Measurements from ENCODE around the gene STT3B. TPM values are rescaled to one million over a fixed set of nuclear protein-coding genes. Genes with fewer than 3 reads are reported as not detected.

STT3B gene
- total RNA-seq, 2 experiments from 2014 or later = 113 to 115 TPM

DNA sequence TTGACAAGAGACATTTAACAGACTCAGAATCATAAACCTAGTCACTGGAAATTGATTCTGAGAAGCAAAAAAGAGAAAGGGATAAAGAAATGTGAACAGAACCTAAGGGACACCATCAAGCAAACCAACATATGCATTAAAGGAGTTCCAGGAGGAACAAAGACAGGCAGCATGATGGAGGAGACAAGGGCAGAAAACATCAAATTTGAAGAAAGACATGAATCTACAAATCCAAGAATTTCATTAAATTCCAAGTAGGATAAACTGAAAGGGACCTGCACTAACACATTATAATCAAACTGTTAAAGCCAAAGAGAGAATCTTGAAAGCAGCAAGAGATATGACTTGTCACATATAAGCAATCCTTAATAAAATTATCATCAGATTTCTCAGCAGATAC, 122.3 kb downstream of the STT3B start:
- Mint-ChIP-seq H3K4me1 (no peaks in the 10 kb centered on the region), H3K4me3 (no peak overlapping the region), H3K27me3 (no peaks in the 10 kb centered on the region), H3K36me3 (peaks cover 25% of the 10 kb centered on the region), H3K27ac (no peak overlapping the region), H3K9me3 (peaks cover 79% of the 10 kb centered on the region)
- DNase-seq = no peak

GRCh38 chr3:31659246-31659645, 126.5 kb downstream of the STT3B start:
- no peak for DNase-seq
- Mint-ChIP-seq H3K4me3 (no peak overlapping the region), H3K9me3 (peaks cover 47% of the 10 kb centered on the region), H3K27ac (no peak overlapping the region), H3K27me3 (no peaks in the 10 kb centered on the region), H3K36me3 (peaks cover 14% of the 10 kb centered on the region), H3K4me1 (no peaks in the 10 kb centered on the region)

- Mint-ChIP-seq H3K27ac (no peak overlapping the region), H3K27me3 (no peaks in the 10 kb centered on the region), H3K9me3 (peaks cover 29% of the 10 kb centered on the region), H3K36me3 (peaks cover 7% of the 10 kb centered on the region), H3K4me3 (no peak overlapping the region), H3K4me1 (no peaks in the 10 kb centered on the region)
- no peak for DNase-seq
Observed at GRCh38 chr3:31661286-31661685, 128.6 kb downstream of the STT3B start.

DNA sequence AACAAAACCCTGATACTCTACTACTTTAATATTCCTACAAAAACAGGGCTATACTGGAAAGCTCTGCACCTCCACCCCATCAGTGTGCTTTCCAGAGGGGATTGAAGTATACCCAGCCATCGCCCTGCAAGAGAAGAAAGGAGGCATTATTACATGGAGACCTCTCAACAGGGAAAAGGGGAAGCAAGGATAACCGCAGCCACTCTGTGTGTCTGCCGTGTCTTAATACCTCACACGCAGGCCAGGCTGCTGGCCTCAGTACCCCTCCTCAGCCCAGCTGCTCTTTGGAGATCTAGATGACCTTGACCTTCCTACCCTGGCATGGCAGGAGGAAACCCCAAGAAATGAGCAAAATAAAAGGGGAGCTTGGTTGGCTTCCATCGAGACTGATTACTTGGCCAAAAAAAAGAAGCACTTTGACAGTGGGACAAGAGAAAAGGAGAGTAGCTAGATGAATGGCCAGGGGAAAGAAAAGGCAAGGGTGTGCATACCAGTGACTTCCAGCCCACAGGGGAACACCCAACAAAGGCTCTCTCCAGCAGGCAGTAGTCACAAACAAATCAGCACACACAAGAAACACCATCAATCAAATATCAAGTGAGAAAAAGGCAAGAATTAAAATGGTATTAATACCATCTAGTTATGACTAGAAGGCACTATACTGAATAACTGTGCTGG, 129.4 kb downstream of the STT3B start:
- no peak overlapping the region for H3K27ac Mint-ChIP-seq
- no peak for DNase-seq
- H3K4me1 Mint-ChIP-seq = no peaks in the 10 kb centered on the region
- H3K4me3 Mint-ChIP-seq = no peak overlapping the region
- H3K27me3 Mint-ChIP-seq = no peaks in the 10 kb centered on the region
- H3K36me3 Mint-ChIP-seq = peaks cover 7% of the 10 kb centered on the region
- H3K9me3 Mint-ChIP-seq = peaks cover 22% of the 10 kb centered on the region

DNA sequence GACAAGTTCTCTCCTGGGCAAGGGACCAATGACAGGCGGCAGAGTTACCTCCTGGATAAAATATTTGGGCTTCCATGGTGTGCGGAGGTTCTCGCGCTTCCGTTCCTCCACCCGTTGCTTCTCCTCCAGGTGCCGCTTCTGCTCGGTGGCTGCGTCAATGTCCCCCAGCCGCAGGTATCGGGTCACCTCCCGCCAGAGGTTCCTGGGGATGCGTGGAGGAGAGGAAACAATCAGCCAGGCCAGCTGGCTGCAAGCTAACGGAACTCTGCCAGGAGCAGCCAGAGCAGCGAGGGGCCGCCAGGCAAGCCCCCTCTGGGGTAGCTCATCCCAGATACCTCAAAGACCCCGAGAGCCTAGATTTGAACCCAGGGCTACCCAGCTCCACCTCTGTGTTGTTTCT, 131.3 kb downstream of the STT3B start:
- H3K36me3 Mint-ChIP-seq = peaks cover 5% of the 10 kb centered on the region
- no peaks in the 10 kb centered on the region for H3K4me1 Mint-ChIP-seq
- H3K27me3 Mint-ChIP-seq = no peaks in the 10 kb centered on the region
- DNase-seq = no peak
- no peak overlapping the region for H3K27ac Mint-ChIP-seq
- H3K4me3 Mint-ChIP-seq = no peak overlapping the region
- H3K9me3 Mint-ChIP-seq = peaks cover 4% of the 10 kb centered on the region

DNA sequence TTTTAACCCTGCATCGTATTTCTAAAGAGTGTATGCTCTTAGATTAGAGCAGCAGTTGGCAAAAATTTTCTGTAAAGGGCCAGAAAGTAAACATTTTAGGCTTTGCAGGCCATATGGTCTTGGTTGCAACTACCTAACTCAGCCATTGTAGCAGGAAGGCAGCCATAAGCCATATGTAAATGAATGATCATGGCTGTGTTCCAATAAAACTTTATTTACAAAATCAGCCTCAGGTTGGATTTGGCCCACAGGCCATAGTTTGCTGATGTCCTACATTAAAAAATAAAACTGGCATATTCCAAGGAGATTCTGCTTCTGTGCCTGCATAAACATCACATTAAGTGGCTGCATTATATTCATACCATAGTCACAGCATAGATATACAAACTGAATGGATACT, 134.9 kb downstream of the STT3B start:
- H3K27ac Mint-ChIP-seq = no peak overlapping the region
- no peaks in the 10 kb centered on the region for H3K27me3 Mint-ChIP-seq
- DNase-seq = no peak
- no peak overlapping the region for H3K4me3 Mint-ChIP-seq
- no peaks in the 10 kb centered on the region for H3K4me1 Mint-ChIP-seq
- no peaks in the 10 kb centered on the region for H3K9me3 Mint-ChIP-seq
- H3K36me3 Mint-ChIP-seq = no peaks in the 10 kb centered on the region

DNA sequence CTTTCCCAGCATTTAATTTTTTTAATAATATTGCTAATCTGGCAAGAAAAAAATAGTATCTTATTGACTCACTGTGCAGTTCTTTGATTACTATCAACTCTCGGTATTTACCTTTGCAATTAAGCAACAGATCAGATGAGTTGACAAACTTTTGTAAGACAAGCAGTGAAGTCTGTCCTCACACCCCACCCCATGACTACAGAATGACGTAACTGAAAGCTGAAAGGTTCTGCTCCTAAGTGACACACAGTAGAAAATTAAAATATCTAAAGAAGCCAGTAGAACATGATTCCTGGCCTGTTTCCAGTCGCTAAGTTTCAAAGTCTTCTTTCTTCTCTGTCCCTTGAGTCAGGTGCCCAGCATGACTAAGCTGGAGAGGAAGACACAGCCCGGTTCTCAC, 135.5 kb downstream of the STT3B start:
- Mint-ChIP-seq H3K27me3 (no peaks in the 10 kb centered on the region), H3K4me1 (no peaks in the 10 kb centered on the region), H3K4me3 (no peak overlapping the region), H3K36me3 (no peaks in the 10 kb centered on the region), H3K27ac (no peak overlapping the region), H3K9me3 (no peaks in the 10 kb centered on the region)
- no peak for DNase-seq

DNA sequence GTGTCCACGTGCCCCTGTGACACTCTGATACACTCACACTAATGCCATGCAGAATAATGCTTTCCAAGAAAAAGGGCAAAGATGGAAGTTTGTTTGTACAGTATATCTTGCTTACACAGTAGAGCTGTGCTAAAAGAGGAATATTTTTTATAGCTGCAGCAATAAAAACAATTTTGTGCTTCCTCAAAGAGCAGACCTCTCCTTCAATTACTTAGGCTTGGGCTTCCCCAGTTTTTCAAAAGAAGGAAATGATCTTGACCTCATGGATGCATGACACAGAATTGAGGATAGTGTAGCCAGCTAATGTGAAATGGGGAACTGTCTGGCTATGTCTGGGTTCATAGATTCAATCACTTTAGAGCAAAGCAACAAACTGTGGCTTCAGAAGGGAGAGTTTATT, 137.4 kb downstream of the STT3B start:
- Mint-ChIP-seq H3K4me1 (no peaks in the 10 kb centered on the region), H3K36me3 (no peaks in the 10 kb centered on the region), H3K27me3 (no peaks in the 10 kb centered on the region), H3K27ac (no peak overlapping the region), H3K4me3 (no peak overlapping the region), H3K9me3 (no peaks in the 10 kb centered on the region)
- DNase-seq = no peak

DNA sequence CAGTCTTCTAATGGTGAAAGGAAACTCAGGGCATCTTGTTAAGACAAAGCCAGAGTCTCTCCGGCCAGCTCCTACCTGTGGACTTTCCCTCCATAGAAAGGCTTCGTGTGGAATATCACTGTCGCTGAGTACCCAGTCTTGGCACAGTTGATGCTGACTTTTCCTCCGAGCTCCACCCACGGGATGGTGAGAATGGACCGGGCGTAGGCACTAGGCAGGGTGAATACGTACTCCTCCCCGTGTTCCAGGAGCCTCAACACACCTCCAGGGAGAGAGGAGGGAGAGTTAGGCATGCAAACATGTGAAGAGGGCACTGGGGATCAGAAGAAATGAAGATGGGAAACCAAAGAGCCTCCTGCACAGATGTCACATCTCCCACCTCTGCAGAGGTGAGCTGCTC, 138.0 kb downstream of the STT3B start:
- Mint-ChIP-seq H3K27me3 (no peaks in the 10 kb centered on the region), H3K4me3 (no peak overlapping the region), H3K27ac (no peak overlapping the region), H3K4me1 (no peaks in the 10 kb centered on the region), H3K36me3 (no peaks in the 10 kb centered on the region), H3K9me3 (no peaks in the 10 kb centered on the region)
- no peak for DNase-seq

DNA sequence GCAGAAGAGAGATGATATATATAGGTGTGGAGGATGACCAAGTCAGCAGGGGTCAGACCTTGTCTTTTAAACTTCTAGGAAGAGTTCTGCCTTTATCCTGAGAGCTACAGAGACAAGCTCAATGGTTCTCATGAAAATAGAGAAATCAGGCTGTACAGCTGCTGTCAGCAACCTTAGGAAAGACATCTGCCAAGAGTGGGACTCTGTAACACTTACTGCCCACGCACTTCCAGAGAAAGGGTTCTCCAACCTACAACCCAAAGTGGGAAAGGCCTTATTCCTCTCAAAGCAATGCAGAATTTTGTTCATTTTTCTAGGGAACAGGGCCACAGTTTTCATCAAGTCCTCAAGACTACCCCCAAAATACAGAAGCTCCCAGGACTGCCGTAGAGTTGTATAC, 138.7 kb downstream of the STT3B start:
- Mint-ChIP-seq H3K4me1 (no peaks in the 10 kb centered on the region), H3K27me3 (no peaks in the 10 kb centered on the region)

GRCh38 chr3:31671976-31672375, 139.3 kb downstream of the STT3B start:
- no peak for DNase-seq
- no peaks in the 10 kb centered on the region for H3K9me3 Mint-ChIP-seq
- no peaks in the 10 kb centered on the region for H3K27me3 Mint-ChIP-seq
- H3K4me3 Mint-ChIP-seq = no peak overlapping the region
- no peaks in the 10 kb centered on the region for H3K4me1 Mint-ChIP-seq
- no peaks in the 10 kb centered on the region for H3K36me3 Mint-ChIP-seq
- H3K27ac Mint-ChIP-seq = no peak overlapping the region

More for the DNA sequence above, 138.7 kb downstream of the STT3B start:
- no peak overlapping the region for H3K4me3 Mint-ChIP-seq
- DNase-seq = no peak
- no peaks in the 10 kb centered on the region for H3K9me3 Mint-ChIP-seq
- no peak overlapping the region for H3K27ac Mint-ChIP-seq
- H3K36me3 Mint-ChIP-seq = no peaks in the 10 kb centered on the region

DNA sequence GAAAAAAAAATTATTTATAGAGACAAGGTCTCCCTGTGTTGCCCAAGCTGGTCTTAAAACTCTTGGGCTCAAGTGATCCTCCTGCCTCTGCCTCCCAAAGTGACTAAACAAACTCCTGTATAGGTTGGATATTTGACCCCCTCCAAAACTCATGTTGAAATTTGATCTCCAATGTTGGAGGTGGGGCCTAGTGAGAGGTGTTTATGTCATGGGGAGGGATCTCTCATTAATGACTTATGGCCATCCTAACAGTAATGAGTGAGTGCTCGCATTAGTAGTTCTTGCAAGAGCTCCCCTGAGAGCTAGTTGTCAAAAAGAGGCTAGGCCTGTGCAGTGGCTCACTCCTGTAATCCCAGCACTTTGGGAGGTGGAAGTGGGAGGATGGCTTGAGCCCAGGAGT, 141.2 kb downstream of the STT3B start:
- Mint-ChIP-seq H3K4me3 (no peak overlapping the region), H3K4me1 (no peaks in the 10 kb centered on the region), H3K9me3 (no peaks in the 10 kb centered on the region), H3K27ac (no peak overlapping the region), H3K27me3 (no peaks in the 10 kb centered on the region), H3K36me3 (no peaks in the 10 kb centered on the region)
- DNase-seq = no peak

- Mint-ChIP-seq H3K36me3 (no peaks in the 10 kb centered on the region), H3K9me3 (no peaks in the 10 kb centered on the region), H3K4me3 (no peak overlapping the region), H3K27ac (no peak overlapping the region), H3K4me1 (no peaks in the 10 kb centered on the region), H3K27me3 (no peaks in the 10 kb centered on the region)
- DNase-seq = no peak
Observed at GRCh38 chr3:31676556-31676955, 143.8 kb downstream of the STT3B start.

GRCh38 chr3:31680072-31680870, 147.5 kb downstream of the STT3B start:
- Mint-ChIP-seq H3K4me3 (no peak overlapping the region), H3K36me3 (no peaks in the 10 kb centered on the region), H3K27ac (no peak overlapping the region), H3K4me1 (no peaks in the 10 kb centered on the region), H3K27me3 (no peaks in the 10 kb centered on the region), H3K9me3 (no peaks in the 10 kb centered on the region)
- DNase-seq = no peak
